ENCODE results near the gene UVRAG. TPM values are rescaled to one million over a fixed set of nuclear protein-coding genes. Genes with fewer than 3 reads are reported as not detected.
"Not testable (repeated sequence)": the region's sequence is repeated elsewhere in the genome, so short reads cannot be mapped to it uniquely, and the experiment has no call there.

The UVRAG gene
- polyA plus RNA-seq, 4 donors, result 15.0 to 21.5 (median 16.4) TPM

DNA sequence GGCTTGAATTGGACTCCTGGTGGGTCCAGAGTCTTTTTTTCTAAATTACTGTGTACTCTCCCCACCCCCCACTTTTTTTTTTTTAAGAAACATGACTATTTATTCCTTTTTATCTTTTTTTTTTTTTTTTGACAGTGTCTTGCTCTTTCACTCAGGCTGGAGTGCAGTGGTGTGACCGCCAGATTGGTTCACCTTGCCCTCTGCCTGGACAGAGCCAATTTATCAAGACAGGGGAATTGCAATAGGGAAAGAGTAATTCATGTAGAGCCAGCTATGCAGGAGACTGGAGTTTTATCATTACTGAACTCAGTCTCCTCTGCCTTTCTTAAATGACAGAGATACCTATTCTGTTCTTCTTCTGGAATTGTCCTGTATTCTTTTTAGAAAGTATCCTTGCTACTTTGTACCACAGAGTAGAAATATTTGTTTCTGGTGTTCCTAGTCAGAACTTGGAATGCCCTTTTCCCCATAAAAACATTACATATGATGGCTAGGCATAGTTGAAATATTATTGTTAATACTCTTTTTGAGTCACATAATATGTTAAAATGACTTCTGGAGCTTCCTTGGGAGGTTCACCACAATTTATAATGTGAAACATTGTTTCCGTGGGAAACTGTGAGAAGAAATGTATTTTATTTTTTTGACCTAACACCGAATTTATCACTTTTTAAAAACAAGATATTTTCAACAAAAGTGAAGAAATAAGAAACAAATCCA is 95.6 kb downstream of the UVRAG start:
- no peak for DNase-seq (ENCODE audit: low read depth in 4 of 4, low spot score in 2 of 4)

- no peak for DNase-seq (ENCODE audit: low read depth in 4 of 4, low spot score in 2 of 4)
These were observed 96.4 kb downstream of the UVRAG start for GRCh38 chr11:75911459-75911858.

DNA sequence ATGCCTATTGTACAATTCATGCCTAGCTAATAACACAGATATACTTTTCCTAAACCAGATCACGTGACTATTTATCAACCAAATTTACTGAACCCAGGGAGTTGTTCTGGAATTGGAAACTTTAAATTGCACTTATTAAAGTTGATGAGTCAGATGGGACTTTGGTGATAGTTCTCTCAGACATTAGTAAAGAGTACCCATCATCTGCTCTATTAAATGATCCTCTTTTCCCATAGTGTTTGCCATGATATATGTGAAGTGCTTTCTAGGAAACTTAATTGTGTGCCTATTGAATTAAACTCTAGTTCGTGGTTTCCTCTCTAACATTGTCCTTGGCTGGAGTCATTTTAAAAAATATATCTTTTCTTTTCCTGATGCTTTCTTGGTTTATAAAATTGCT is 99.0 kb downstream of the UVRAG start:
- no peak for DNase-seq (ENCODE audit: low read depth in 4 of 4, low spot score in 2 of 4)

DNA sequence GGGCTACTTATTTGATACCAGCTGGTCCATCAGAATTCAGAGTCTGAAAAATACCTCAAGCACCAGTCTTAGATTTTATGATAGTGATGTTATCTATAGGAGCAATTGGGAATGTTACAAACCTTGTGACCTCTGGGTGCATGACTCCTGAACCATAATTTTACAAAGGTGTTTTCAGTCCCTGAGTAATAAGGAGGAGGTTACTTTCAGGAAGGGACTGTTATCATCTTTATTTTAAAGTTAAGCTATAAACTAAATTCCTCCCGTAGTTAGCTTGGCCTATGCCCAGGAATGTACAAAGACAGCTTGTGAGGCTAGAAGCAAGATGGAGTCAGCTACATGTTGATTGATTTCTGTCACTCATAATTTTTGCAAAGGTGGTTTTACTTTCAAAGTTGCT is 101.9 kb downstream of the UVRAG start:
- DNase-seq (ENCODE audit: low read depth in 4 of 4, low spot score in 2 of 4), result no peak

DNA sequence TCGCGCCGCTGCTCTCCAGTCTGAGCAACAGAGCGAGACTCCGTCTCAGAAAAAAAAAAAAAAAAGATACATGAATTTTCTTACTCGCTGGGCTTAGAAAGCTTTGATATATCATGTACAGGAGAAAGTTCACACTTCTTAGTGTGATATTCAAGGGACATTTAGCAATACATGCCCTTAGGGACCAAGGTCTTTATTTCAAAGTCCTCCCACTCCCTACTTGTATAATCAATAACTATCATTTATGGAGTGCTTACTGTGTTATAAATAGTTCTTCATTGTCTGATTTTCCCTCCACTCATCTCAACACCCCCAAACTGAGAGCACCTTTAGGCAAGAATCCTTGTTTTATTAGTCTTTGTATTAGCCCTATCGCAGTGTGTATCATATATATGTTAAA is 103.3 kb downstream of the UVRAG start:
- no peak for DNase-seq (ENCODE audit: low read depth in 4 of 4, low spot score in 2 of 4)

DNA sequence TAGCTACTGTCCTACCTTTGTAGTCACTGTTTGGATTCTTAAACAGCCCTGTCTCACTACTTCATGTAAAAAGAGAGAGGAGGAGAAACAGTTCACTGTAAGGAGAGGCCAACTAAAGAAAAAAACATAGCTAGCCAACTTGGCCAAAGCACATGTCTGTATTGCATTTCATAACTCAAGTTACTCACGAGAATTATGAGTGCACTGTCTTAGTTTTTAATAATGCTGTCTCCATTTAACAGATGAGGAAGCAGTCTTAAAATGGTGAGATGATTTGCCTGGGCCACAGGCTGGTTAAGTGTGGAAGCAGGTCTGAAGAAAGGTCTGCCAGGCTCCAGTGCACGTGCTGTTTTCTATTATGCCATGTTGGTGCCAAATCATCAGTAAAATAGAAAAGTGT is 104.5 kb downstream of the UVRAG start:
- DNase-seq (ENCODE audit: low read depth in 4 of 4, low spot score in 2 of 4), result no peak

DNA sequence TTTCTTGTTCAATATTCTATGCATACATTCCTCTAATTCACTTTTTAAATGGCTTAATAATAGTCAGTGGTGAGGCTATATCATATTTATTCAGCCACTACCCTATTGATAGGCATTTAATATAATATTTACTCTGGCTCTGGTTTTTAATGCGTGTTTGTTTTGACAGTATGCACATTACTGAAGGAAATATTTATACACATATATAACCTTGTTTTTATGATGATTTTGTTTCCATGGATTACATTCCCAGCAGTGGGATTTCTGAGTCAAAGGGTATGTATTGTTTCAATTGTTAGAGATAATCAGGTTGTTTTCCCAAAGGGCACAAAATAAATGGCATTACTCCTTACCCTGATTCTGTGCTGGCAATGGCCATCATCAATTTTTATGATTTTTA is 105.8 kb downstream of the UVRAG start:
- DNase-seq (ENCODE audit: low read depth in 4 of 4, low spot score in 2 of 4), result no peak

DNA sequence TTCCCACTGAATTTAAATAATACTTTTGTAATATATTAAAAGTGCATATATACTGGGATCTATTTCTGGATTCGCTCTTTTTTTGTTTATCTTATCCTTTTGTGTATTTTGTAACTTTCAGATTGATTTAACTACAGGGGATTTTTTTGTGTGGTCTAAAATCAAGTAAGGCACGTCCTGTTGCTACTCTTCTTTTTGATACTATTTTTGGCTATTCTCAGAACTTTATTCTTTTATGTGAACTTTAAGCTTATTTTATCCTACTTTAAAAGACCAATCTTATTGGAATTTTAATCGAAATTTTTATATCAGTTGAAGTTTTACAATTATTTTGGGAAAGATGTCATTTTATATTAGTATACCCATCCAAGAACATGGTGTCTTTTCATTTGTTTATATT is 106.8 kb downstream of the UVRAG start:
- DNase-seq (ENCODE audit: low read depth in 4 of 4, low spot score in 2 of 4), result no peak

- DNase-seq (ENCODE audit: low read depth in 4 of 4, low spot score in 2 of 4), result no peak
These were observed 110.2 kb downstream of the UVRAG start for GRCh38 chr11:75924966-75925784.

- DNase-seq (ENCODE audit: low read depth in 4 of 4, low spot score in 2 of 4), result no peak
These were observed 110.8 kb downstream of the UVRAG start for GRCh38 chr11:75925785-75926164.

DNA sequence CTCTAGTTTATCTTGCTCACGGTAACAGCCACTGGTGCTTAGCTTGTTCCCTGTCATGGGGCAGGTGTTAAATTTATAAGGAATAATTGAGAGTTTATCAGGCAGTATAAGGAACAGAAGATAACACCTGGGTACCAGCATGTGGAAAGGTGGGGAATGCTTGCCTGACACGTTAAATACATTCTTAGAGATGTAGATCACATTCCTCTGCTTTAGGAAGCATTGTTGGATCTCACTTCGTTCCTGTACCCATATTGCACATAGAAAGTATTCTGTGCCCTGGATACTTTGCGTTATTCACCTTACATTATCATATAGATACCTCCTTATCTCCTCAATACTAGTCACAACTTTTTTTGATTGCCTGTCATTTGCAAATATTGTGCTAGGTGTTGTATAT is 114.7 kb downstream of the UVRAG start:
- DNase-seq (ENCODE audit: low read depth in 4 of 4, low spot score in 2 of 4), result no peak

- no peak for DNase-seq (ENCODE audit: low read depth in 4 of 4, low spot score in 2 of 4)
These were observed 115.5 kb downstream of the UVRAG start for GRCh38 chr11:75930534-75930933.

DNA sequence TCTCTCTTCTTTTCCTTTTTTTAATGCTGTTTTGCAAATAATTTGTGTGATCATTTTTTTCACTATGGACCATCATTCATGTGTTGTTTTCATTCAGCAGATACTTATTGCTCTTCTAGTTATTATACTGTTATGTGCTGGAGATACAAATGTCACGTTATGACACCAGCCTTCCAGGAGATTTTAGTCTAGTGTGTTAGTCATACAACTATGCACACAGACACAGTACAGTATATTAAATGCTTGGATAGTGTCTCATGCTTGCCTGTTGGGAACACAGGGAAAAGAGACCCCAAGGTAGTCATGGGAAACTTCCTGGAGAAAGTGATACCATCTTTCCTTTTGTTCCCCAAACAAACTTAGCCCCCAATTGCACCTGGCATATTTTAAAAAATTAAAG is 116.1 kb downstream of the UVRAG start:
- no peak for DNase-seq (ENCODE audit: low read depth in 4 of 4, low spot score in 2 of 4)

DNA sequence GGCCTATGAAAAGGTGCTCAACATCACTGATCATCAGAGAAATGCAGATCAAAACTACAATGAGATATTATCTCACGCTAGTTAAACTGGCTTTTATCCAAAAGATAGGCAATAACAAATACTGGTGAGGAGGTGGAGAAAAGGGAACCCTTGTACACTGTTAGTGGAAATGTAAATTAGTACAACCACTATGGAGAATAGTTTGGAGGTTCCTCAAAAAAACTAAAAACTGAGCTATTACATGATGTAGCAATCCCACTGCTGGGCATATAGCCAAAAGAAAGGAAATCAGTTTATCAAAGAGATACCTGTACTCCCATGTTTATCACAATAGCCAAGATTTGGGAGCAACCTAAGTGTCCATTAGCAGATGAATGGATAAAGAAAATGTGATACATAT is 118.7 kb downstream of the UVRAG start:
- not testable (repeated sequence) for DNase-seq (ENCODE audit: low read depth in 4 of 4, low spot score in 2 of 4)

DNA sequence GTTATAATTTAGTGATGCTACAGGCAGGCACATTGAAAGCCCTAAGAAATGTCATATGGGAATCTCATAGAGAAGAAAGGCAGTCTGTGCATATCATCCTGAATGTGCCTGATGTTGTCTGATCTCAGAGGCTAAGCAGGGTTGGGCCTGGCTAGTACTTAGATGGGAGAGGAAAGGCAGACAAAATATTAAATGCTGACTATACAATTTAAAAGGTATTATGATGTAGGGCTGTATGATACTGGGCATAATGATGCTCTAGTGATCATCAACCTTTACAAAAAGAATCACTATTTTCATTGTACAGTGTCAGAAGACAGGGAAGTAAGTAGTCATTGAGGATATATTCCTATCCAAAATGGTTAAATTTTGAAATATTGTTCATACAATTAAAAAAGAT is 119.8 kb downstream of the UVRAG start:
- no peak for DNase-seq (ENCODE audit: low read depth in 4 of 4, low spot score in 2 of 4)

DNA sequence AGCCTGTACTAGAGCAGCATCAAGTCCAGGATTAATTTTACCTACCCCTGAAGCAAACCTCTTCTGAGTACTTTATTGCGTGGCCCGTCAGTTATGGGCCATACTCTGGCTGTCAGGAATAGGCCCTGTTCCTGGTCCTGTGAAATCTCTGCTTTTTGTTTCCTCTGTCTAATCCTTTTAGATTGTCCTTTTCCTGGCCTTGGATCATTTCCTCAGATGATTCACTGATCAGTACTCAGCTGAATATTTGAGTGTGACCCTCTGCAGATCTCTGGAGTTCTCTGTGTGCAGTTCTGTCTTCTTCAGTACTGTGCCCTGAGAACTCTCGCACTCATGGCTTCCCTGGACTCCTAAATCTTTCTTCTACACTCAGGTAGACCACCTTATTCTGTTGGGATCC is 123.5 kb downstream of the UVRAG start:
- no peak for DNase-seq (ENCODE audit: low read depth in 4 of 4, low spot score in 2 of 4)

GRCh38 chr11:75939516-75939915 is 124.5 kb downstream of the UVRAG start:
- DNase-seq (ENCODE audit: low read depth in 4 of 4, low spot score in 2 of 4), result no peak

GRCh38 chr11:75939992-75940391 is 125.0 kb downstream of the UVRAG start:
- no peak for DNase-seq (ENCODE audit: low read depth in 4 of 4, low spot score in 2 of 4)

GRCh38 chr11:75940911-75941310 is 125.9 kb downstream of the UVRAG start:
- DNase-seq (ENCODE audit: low read depth in 4 of 4, low spot score in 2 of 4), result no peak

DNA sequence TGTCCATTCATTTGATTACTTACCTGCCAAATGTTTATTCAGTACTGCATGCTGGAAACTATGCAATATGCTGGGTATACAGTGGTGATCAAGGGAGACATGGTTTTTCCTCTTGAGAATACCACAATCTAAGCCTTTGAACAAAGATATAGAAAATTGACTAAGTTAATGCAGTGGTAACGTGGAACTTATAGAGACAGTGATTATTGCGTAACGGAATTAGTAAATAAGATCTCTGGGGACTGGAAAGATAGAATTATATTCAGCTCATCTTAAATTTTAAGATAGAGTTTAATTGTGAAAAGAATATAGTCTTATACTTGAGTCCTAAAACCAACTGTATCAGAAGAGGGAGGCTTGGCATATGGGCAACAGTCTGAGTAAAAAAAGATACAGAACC is 129.5 kb downstream of the UVRAG start:
- no peak for DNase-seq (ENCODE audit: low read depth in 4 of 4, low spot score in 2 of 4)

DNA sequence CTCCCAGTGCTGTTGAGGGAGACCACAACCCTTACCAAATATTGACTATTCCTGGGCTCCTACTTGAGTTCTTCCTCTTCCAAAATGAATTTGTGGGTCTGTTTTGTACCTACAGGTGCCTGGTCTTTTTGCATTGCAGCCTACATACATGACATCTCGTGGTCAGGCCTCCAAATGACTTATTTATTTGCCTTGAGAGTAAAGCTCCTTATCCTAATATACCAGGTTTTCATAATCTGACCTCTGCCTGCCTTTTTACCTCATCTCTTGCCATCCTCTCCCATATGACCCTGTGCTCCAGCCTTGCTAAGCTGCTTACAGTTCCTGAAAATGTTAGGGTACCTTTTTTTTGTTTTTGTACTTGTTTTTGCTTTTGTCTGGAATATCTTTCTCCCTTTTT is 130.4 kb downstream of the UVRAG start:
- DNase-seq (ENCODE audit: low read depth in 4 of 4, low spot score in 2 of 4), result no peak

DNA sequence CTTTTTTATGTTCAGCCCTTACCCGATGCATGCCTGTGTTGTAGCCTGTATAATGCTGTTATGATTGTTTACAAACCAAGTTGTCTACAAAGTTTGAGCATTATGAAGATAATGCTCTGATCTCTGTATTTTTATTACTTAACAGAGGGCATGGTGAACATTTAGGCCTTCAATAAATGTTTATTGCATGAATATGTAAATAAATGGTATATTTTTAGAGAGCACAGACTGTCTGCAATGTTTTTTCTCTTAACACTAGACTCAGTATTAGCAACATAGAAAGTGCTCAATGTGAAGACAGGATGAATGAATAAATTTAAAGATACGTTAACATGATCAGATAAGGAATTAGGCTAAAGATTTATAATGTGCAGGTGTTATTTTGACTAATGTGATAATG is 130.9 kb downstream of the UVRAG start:
- DNase-seq (ENCODE audit: low read depth in 4 of 4, low spot score in 2 of 4), result no peak
